Skeletal muscle tissue (tissue), 5 donors: ENCODE results near the gene FARP2. TPM values are rescaled to one million over a fixed set of nuclear protein-coding genes. Genes with fewer than 3 reads are reported as not detected.

Experiments used
- H3K27ac ChIP-seq: one replicate; pipeline ENCODE4 v1.7.0; 2013; ENCODE audit warnings: mild to moderate bottlenecking, low read depth, low read length, inconsistent platforms
- H3K27me3 ChIP-seq, 3 donors: one replicate each; pipeline ENCODE4 v1.7.0; 2013; ENCODE audit warnings: low read length in 3 of 3; ENCODE audit not compliant: control insufficient read depth in 3 of 3, insufficient read depth in 3 of 3
- H3K36me3 ChIP-seq, 3 donors: one replicate each; pipeline ENCODE4 v1.7.0; 2013; ENCODE audit warnings: low read length in 3 of 3; ENCODE audit not compliant: control insufficient read depth in 3 of 3, insufficient read depth in 3 of 3
- H3K4me1 ChIP-seq, 3 donors: one replicate each; pipeline ENCODE4 v1.7.0; 2013; ENCODE audit warnings: low read length in 3 of 3, mild to moderate bottlenecking in 3 of 3; ENCODE audit not compliant: control insufficient read depth in 3 of 3, insufficient read depth in 3 of 3
- H3K4me3 ChIP-seq, 3 donors: one replicate each; pipeline ENCODE4 v1.7.0; 2013; ENCODE audit warnings: low read length in 3 of 3
- H3K9ac ChIP-seq, 3 donors: one replicate each; pipeline ENCODE4 v1.7.0; 2013; ENCODE audit warnings: low read length in 3 of 3, mild to moderate bottlenecking in 3 of 3, moderate library complexity in 2 of 3, low read depth in 1 of 3
- H3K9me3 ChIP-seq, 3 donors: one replicate each; pipeline ENCODE4 v1.7.0; 2013; ENCODE audit warnings: low read length in 3 of 3; ENCODE audit not compliant: control insufficient read depth in 3 of 3
- small RNA-seq: library from RNA; depleted of rRNA; stranded (forward); fragments of <200 nt; gene quantifications from one replicate; pipeline ENCODE3, GENCODE V24; 2014
- total RNA-seq: library from RNA; depleted of rRNA; stranded (reverse); fragments of >200 nt; gene quantifications from one replicate; pipeline ENCODE4 v1.2.3, GENCODE V29; 2014
- donor health status: Osteomylitis.

FARP2 gene
- total RNA-seq, 1 donor from 2014 or later, result 21.9 TPM

- Histone ChIP-seq H3K36me3 (no peaks in the 10 kb centered on the region), H3K9ac (peak overlapping the region; percentile 38 to 74 (median 43)), H3K27ac (no peak overlapping the region), H3K4me3 (peak overlapping the region; percentile 71 to 75 (median 72)), H3K4me1 (peaks cover 9 to 25% (median 22%) of the 10 kb centered on the region in 3 donors), H3K27me3 (peaks cover 3 to 25% (median 24%) of the 10 kb centered on the region in 3 donors), H3K9me3 (no peaks in the 10 kb centered on the region)
Observed at GRCh38 chr2:241540771-241541561, 184.9 kb downstream of the FARP2 start.

GRCh38 chr2:241541564-241542277 lies 185.6 kb downstream of the FARP2 start:
- H3K9ac ChIP-seq, result no peak overlapping the region
- peak overlapping the region in 2 of 3 donors; percentile 32 to 60 for H3K4me3 ChIP-seq
- peaks cover 3 to 31% (median 31%) of the 10 kb centered on the region in 3 donors for H3K27me3 ChIP-seq
- no peak overlapping the region for H3K27ac ChIP-seq
- peaks cover 11 to 29% (median 26%) of the 10 kb centered on the region in 3 donors for H3K4me1 ChIP-seq
- no peaks in the 10 kb centered on the region for H3K36me3 ChIP-seq
- H3K9me3 ChIP-seq, result no peaks in the 10 kb centered on the region

- H3K4me1 ChIP-seq, result peaks cover 16 to 34% (median 32%) of the 10 kb centered on the region in 3 donors
- no peaks in the 10 kb centered on the region for H3K36me3 ChIP-seq
- H3K9me3 ChIP-seq, result no peaks in the 10 kb centered on the region
- no peak overlapping the region for H3K27ac ChIP-seq
- H3K9ac ChIP-seq, result no peak overlapping the region
- H3K4me3 ChIP-seq, result peak overlapping the region in 1 of 3 donors; percentile 45
- H3K27me3 ChIP-seq, result peaks cover 3 to 36% (median 36%) of the 10 kb centered on the region in 3 donors
Observed at GRCh38 chr2:241542278-241542605, 186.2 kb downstream of the FARP2 start.

Small RNA genes lying within 50 kb of the gene (small RNA-seq; reads per million reads assigned to genes)
- not detected for gene MIR3133

Other genes starting within 250 kb of the FARP2 start
- 3.7 TPM for gene PASK, start 206.8 kb upstream of the FARP2 start, total RNA-seq
- 44.4 TPM for gene PPP1R7, start 205.8 kb upstream of the FARP2 start, total RNA-seq
- not detected for gene ANO7, start 167.6 kb upstream of the FARP2 start, total RNA-seq
- gene HDLBP, start 40.6 kb upstream of the FARP2 start, total RNA-seq, result 473 TPM
- gene SEPTIN2, start 40.4 kb upstream of the FARP2 start, total RNA-seq, result 291 TPM
- 178 TPM for gene STK25, start 152.3 kb downstream of the FARP2 start, total RNA-seq
- gene BOK, start 202.5 kb downstream of the FARP2 start, total RNA-seq, result 25.1 TPM